Astrocyte (in vitro differentiated cells and primary cell): ENCODE results near the gene STUM. TPM values are rescaled to one million over a fixed set of nuclear protein-coding genes. Genes with fewer than 3 reads are reported as not detected.

Experiments used
- DNase-seq: peaks from one replicate; pipeline ENCODE4 v3.0.0-alpha.2; 2010; ENCODE audit warnings: low read depth
- FAIRE-seq: peaks from 2 replicates; lab custom pipeline; 2011; peaks lifted over from hg19 to GRCh38; lab: Jason Lieb, UNC
- H2AFZ ChIP-seq: 2 replicates; pipeline ENCODE4 v1.6.0; 2012; ENCODE audit warnings: low read depth, low read length, inconsistent platforms
- H3K27ac ChIP-seq: 2 replicates; pipeline ENCODE4 v1.5.1; 2011; ENCODE audit warnings: low read depth, low read length, inconsistent platforms
- H3K27me3 ChIP-seq: 2 replicates; pipeline ENCODE4 v1.6.0; 2011; ENCODE audit warnings: low read length, inconsistent platforms; ENCODE audit not compliant: insufficient read depth
- H3K36me3 ChIP-seq: 2 replicates; pipeline ENCODE4 v1.5.1; 2011; ENCODE audit warnings: low read length, inconsistent platforms; ENCODE audit not compliant: insufficient read depth
- H3K4me1 ChIP-seq: 2 replicates; pipeline ENCODE4 v1.5.1; 2011; ENCODE audit warnings: low read length, inconsistent platforms; ENCODE audit not compliant: insufficient read depth
- H3K4me2 ChIP-seq: 2 replicates; pipeline ENCODE4 v1.6.0; 2012; ENCODE audit warnings: low read length, inconsistent platforms
- H3K4me3 ChIP-seq: 2 replicates; pipeline ENCODE4 v1.5.1; 2011; ENCODE audit warnings: low read depth, mild to moderate bottlenecking, low read length, inconsistent platforms; ENCODE audit not compliant: insufficient read depth
- H3K79me2 ChIP-seq: 2 replicates; pipeline ENCODE4 v1.6.0; 2012; ENCODE audit warnings: mild to moderate bottlenecking, low read length, inconsistent platforms; ENCODE audit not compliant: insufficient read depth
- H3K9ac ChIP-seq: 2 replicates; pipeline ENCODE4 v1.6.0; 2012; ENCODE audit warnings: mild to moderate bottlenecking, low read length, inconsistent platforms
- H3K9me3 ChIP-seq: 2 replicates; pipeline ENCODE4 v1.5.1; 2012; ENCODE audit warnings: low read depth, mild to moderate bottlenecking, low read length, inconsistent platforms; ENCODE audit not compliant: insufficient read depth
- H4K20me1 ChIP-seq: 2 replicates; pipeline ENCODE4 v1.6.0; 2012; ENCODE audit warnings: low read length, inconsistent platforms; ENCODE audit not compliant: insufficient read depth
- H3K27ac Mint-ChIP-seq: one replicate; pipeline ENCODE4 v1.8.0; 2021; ENCODE audit warnings: mild to moderate bottlenecking, mixed read lengths; ENCODE audit not compliant: unreplicated experiment
- H3K27me3 Mint-ChIP-seq: one replicate; pipeline ENCODE4 v1.8.0; 2021; ENCODE audit warnings: low read depth, mixed read lengths; ENCODE audit not compliant: unreplicated experiment
- H3K36me3 Mint-ChIP-seq: one replicate; pipeline ENCODE4 v1.8.0; 2021; ENCODE audit warnings: low read depth, mixed read lengths; ENCODE audit not compliant: unreplicated experiment
- H3K4me1 Mint-ChIP-seq: one replicate; pipeline ENCODE4 v1.8.0; 2021; ENCODE audit warnings: low read depth, mixed read lengths; ENCODE audit not compliant: unreplicated experiment
- H3K4me3 Mint-ChIP-seq: one replicate; pipeline ENCODE4 v1.8.0; 2021; ENCODE audit warnings: mild to moderate bottlenecking, moderate library complexity, mixed read lengths; ENCODE audit not compliant: unreplicated experiment
- H3K9me3 Mint-ChIP-seq: one replicate; pipeline ENCODE4 v1.8.0; 2021; ENCODE audit warnings: mild to moderate bottlenecking, mixed read lengths; ENCODE audit not compliant: unreplicated experiment
- EZH2 ChIP-seq: IDR thresholded peaks from 2 replicates; pipeline ENCODE4 v1.6.1; 2012; ENCODE audit warnings: mild to moderate bottlenecking, low read length, inconsistent platforms; ENCODE audit not compliant: insufficient read depth
- total RNA-seq: library from RNA; stranded (reverse); gene quantifications from 2 replicates; pipeline ENCODE4 v1.2.1, GENCODE V29; 2021
- TF ChIP-seq, protein P1 (sequence below): IDR thresholded peaks from 2 replicates; pipeline ENCODE4 v1.5.1; 2011; ENCODE audit warnings: low read depth, mild to moderate bottlenecking, inconsistent platforms, low read length, moderate library complexity; ENCODE audit not compliant: insufficient read depth

The STUM gene
- total RNA-seq, 1 donor from 2014 or later, result not detected

DNA sequence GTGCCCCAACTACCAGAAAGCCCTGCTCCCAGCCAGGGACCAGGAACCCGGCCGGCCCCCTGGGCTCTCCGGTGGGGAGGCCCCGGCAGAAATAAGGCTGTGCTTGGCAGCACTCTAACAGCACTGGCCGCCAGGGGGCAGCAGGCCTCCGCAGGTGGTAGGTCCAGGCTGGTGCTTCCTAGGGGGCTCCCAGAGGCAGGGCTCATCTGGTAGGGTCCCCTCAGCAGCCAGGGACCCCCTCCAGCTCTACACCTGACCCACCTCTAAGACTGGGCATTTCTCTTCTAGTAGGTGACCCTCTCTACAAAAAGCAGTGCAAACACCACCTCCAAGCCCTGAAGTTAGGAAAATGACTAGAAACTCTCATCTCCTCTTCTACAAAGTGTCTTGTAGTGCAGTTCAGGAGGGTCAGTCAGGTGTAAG lies 85.6 kb downstream of the STUM start:
- Mint-ChIP-seq H3K27ac (no peak overlapping the region), H3K4me3 (no peak overlapping the region), H3K27me3 (peaks cover 16% of the 10 kb centered on the region), H3K36me3 (peaks cover 5% of the 10 kb centered on the region), H3K9me3 (no peaks in the 10 kb centered on the region), H3K4me1 (peaks cover 3% of the 10 kb centered on the region)
- no peak overlapping the region for H3K27ac ChIP-seq
- no peaks in the 10 kb centered on the region for H4K20me1 ChIP-seq
- FAIRE-seq (no peak), DNase-seq (peak; percentile 21)
- H3K27me3 ChIP-seq, result no peaks in the 10 kb centered on the region
- peak overlapping the region; percentile 17 for H3K9ac ChIP-seq
- no peaks in the 10 kb centered on the region for H3K79me2 ChIP-seq
- no peaks in the 10 kb centered on the region for H3K36me3 ChIP-seq
- H2AFZ ChIP-seq, result no peak overlapping the region
- H3K4me3 ChIP-seq, result no peak overlapping the region
- no peak overlapping the region for H3K4me2 ChIP-seq
- no peaks in the 10 kb centered on the region for H3K9me3 ChIP-seq
- TF ChIP-seq, protein P1, sequence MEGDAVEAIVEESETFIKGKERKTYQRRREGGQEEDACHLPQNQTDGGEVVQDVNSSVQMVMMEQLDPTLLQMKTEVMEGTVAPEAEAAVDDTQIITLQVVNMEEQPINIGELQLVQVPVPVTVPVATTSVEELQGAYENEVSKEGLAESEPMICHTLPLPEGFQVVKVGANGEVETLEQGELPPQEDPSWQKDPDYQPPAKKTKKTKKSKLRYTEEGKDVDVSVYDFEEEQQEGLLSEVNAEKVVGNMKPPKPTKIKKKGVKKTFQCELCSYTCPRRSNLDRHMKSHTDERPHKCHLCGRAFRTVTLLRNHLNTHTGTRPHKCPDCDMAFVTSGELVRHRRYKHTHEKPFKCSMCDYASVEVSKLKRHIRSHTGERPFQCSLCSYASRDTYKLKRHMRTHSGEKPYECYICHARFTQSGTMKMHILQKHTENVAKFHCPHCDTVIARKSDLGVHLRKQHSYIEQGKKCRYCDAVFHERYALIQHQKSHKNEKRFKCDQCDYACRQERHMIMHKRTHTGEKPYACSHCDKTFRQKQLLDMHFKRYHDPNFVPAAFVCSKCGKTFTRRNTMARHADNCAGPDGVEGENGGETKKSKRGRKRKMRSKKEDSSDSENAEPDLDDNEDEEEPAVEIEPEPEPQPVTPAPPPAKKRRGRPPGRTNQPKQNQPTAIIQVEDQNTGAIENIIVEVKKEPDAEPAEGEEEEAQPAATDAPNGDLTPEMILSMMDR, result peak; percentile 66
- TF ChIP-seq EZH2, result no peak
- H3K4me1 ChIP-seq, result no peaks in the 10 kb centered on the region

DNA sequence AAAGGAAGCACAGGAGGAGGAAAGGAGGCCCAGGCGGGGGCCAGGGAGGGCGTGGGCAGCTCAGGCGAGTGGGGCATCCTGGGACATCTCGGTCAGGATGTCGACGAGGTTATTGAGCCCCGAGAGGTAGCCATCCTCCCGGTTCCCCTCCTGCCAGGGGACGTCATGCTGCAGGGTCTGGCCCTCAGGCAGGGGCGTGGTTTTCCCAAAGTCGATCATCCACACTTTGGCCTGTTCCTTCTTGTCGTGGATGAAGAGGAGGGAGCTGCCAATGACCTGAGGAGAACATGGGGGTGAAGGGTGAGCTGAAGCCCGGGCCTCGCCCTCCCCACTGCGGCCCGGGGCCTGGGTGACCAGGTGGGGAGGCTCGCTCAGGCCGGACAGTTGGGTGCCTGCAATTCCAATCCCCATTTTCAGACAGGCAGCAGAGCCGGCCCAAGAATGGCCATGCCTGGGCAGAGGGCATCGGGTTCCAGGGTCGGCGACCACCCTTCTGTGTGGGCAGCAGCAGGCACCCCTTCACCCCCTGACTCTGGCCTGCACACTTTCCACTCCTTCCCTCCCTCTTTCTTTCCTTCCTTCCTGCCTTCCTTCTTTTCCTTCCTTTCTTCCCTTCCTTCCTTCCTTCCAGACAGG lies 86.2 kb downstream of the STUM start:
- DNase-seq (no peak), FAIRE-seq (no peak)
- TF ChIP-seq, protein P1, result no peak
- no peak for TF ChIP-seq EZH2
- peaks cover 5% of the 10 kb centered on the region for H3K36me3 Mint-ChIP-seq
- H3K27me3 Mint-ChIP-seq, result peaks cover 14% of the 10 kb centered on the region
- no peak overlapping the region for H3K4me2 ChIP-seq
- H3K4me3 ChIP-seq, result no peak overlapping the region
- no peak overlapping the region for H3K9ac ChIP-seq
- H3K36me3 ChIP-seq, result no peaks in the 10 kb centered on the region
- peaks cover 3% of the 10 kb centered on the region for H3K4me1 Mint-ChIP-seq
- no peaks in the 10 kb centered on the region for H4K20me1 ChIP-seq
- no peaks in the 10 kb centered on the region for H3K79me2 ChIP-seq
- H3K4me3 Mint-ChIP-seq, result no peak overlapping the region
- no peak overlapping the region for H2AFZ ChIP-seq
- no peaks in the 10 kb centered on the region for H3K9me3 ChIP-seq
- no peaks in the 10 kb centered on the region for H3K27me3 ChIP-seq
- no peaks in the 10 kb centered on the region for H3K9me3 Mint-ChIP-seq
- H3K4me1 ChIP-seq, result no peaks in the 10 kb centered on the region
- no peak overlapping the region for H3K27ac ChIP-seq
- H3K27ac Mint-ChIP-seq, result peak overlapping the region; percentile 29

DNA sequence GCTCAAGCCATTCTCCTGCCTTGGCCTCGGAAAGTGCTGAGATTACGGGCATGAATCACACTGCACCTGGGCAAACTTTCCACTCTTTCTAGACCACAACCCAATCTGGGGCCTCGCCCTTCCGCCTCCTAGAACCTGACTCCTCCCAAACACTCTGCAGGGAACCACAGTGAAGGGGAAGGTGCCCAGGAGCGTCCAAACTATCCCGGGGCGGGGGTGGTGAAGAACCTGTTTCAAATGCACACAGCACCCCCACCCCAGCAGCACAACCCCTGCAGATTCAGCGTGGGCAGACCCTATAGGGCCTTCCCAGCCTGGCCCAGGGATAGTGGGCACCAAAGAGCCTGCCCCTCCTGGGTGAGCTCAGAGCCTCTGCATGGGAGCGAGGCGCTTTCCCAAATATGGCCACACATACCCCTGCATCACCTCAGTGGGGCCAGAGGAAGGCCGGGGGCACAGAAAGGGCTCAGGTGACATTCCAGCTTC lies 86.9 kb downstream of the STUM start:
- no peak overlapping the region for H3K27ac Mint-ChIP-seq
- Histone ChIP-seq H4K20me1 (no peaks in the 10 kb centered on the region), H3K27me3 (no peaks in the 10 kb centered on the region), H2AFZ (no peak overlapping the region), H3K4me2 (no peak overlapping the region), H3K36me3 (no peaks in the 10 kb centered on the region), H3K9ac (no peak overlapping the region), H3K4me1 (no peaks in the 10 kb centered on the region), H3K27ac (no peak overlapping the region), H3K4me3 (no peak overlapping the region), H3K79me2 (no peaks in the 10 kb centered on the region), H3K9me3 (no peaks in the 10 kb centered on the region)
- H3K36me3 Mint-ChIP-seq, result peaks cover 7% of the 10 kb centered on the region
- H3K4me1 Mint-ChIP-seq, result peaks cover 3% of the 10 kb centered on the region
- no peak for TF ChIP-seq EZH2
- TF ChIP-seq, protein P1, result no peak
- no peak overlapping the region for H3K4me3 Mint-ChIP-seq
- DNase-seq (no peak), FAIRE-seq (no peak)
- no peaks in the 10 kb centered on the region for H3K9me3 Mint-ChIP-seq
- H3K27me3 Mint-ChIP-seq, result peaks cover 15% of the 10 kb centered on the region
